Esophagus squamous epithelium (tissue), 5 donors: ENCODE data around the gene PSMG1. TPM values are rescaled to one million over a fixed set of nuclear protein-coding genes. Genes with fewer than 3 reads are reported as not detected.
A peak's percentile ranks its signal among the peaks of the same experiment; 100 is the strongest.

Source experiments
- DNase-seq: peaks from one replicate; lab custom pipeline; 2025; lab: John Stamatoyannopoulos, UW
- H3K27ac ChIP-seq, 4 donors: fragments of 200-600 bp; sonication (generic); one replicate each; pipeline ENCODE4 v1.5.1; 2016 to 2019; ENCODE audit warnings: mild to moderate bottlenecking in 1 of 4
- H3K27me3 ChIP-seq, 4 donors: fragments of 200-600 bp; sonication (generic); 1 replicate in 3 of 4; 2 replicates in 1 of 4; pipeline versions ENCODE4 v1.5.1 to v1.6.0; 2017 to 2021; ENCODE audit warnings: antibody characterized with exemption in 1 of 4
- H3K36me3 ChIP-seq, 3 donors: fragments of 200-600 bp; sonication (generic); one replicate each; pipeline ENCODE4 v1.5.1; 2016 to 2019
- H3K4me1 ChIP-seq, 3 donors: fragments of 200-600 bp; sonication (generic); one replicate each; pipeline ENCODE4 v1.5.1; 2017 to 2019
- H3K4me3 ChIP-seq, 4 donors: fragments of 200-600 bp; sonication (generic); 1 replicate in 3 of 4; 2 replicates in 1 of 4; pipeline ENCODE4 v1.5.1; 2016 to 2019; ENCODE audit warnings: mild to moderate bottlenecking in 2 of 4, moderate library complexity in 1 of 4
- H3K9me3 ChIP-seq, 3 donors: fragments of 200-600 bp; sonication (generic); one replicate each; pipeline ENCODE4 v1.5.1; 2016 to 2019
- CTCF ChIP-seq, 6 experiments: fragments of 450-650 bp in 4 of 6; fragments of 200-600 bp in 2 of 6; sonication (generic) in 2 of 6; IDR thresholded peaks; one replicate each; pipeline ENCODE4 v1.5.1; 2016 to 2019; ENCODE audit warnings: antibody characterized with exemption in 6 of 6, mild to moderate bottlenecking in 4 of 6, moderate library complexity in 4 of 6
- POLR2A ChIP-seq, 4 donors: fragments of 450-650 bp; IDR thresholded peaks; one replicate each; pipeline ENCODE4 v1.6.1; 2017; ENCODE audit warnings: antibody characterized with exemption in 4 of 4, mild to moderate bottlenecking in 4 of 4, moderate library complexity in 3 of 4
- WGBS, 2 donors: methylation state at CpG; one replicate each; pipeline ENCODE4 v1.1.5; 2018; 5-methylcytosine and 5-hydroxymethylcytosine counted together
- intact Hi-C: fragments of 100-400 bp; cut with DNase I; formaldehyde crosslinking; loops from one replicate; pipeline ENCODE4 v1.15.0; 2022
- total RNA-seq, 4 donors: library from RNA; depleted of rRNA; stranded (reverse); fragments of >200 nt; gene quantifications; one replicate each; pipeline ENCODE4 v1.1.0, GENCODE V29; 2016
- donor health status: DM: yes; HTN: yes; CAD: no.

PSMG1 gene
- total RNA-seq, 4 donors from 2014 or later = 33.8 to 56.5 (median 45.8) TPM

- intact Hi-C loops = loop anchor here (10.0 kb wide), 1 partner anchor 644 kb away; no protein-coding TSS in a partner anchor
- H3K4me3 ChIP-seq = no peak overlapping the region
- no peak overlapping the region for H3K27ac ChIP-seq
- H3K36me3 ChIP-seq = no peaks in the 10 kb centered on the region
- TF ChIP-seq CTCF (IDR thresholded peaks at IDR 0.05) = no peak
- TF ChIP-seq POLR2A (IDR thresholded peaks at IDR 0.05) = no peak
- no peaks in the 10 kb centered on the region for H3K9me3 ChIP-seq
- WGBS, 2 donors = 63 to 68% methylated on average over 2 of the region's 2 CpGs
- peaks cover 0 to 9% (median 0%) of the 10 kb centered on the region in 3 donors for H3K4me1 ChIP-seq
- no peak for DNase-seq
- no peaks in the 10 kb centered on the region for H3K27me3 ChIP-seq
Observed at GRCh38 chr21:39148975-39149374, 34.3 kb downstream of the PSMG1 start.

- no peak overlapping the region for H3K27ac ChIP-seq
- no peak for TF ChIP-seq CTCF (IDR thresholded peaks at IDR 0.05)
- no peak for TF ChIP-seq POLR2A (IDR thresholded peaks at IDR 0.05)
- no peak overlapping the region for H3K4me3 ChIP-seq
- no peaks in the 10 kb centered on the region for H3K27me3 ChIP-seq
- WGBS, 2 donors = 88 to 90% methylated on average over 3 of the region's 3 CpGs
- H3K9me3 ChIP-seq = no peaks in the 10 kb centered on the region
- no peaks in the 10 kb centered on the region for H3K4me1 ChIP-seq
- intact Hi-C loops = loop anchor here (10.0 kb wide), 1 partner anchor 639 kb away; no protein-coding TSS in a partner anchor
- no peaks in the 10 kb centered on the region for H3K36me3 ChIP-seq
- no peak for DNase-seq
Observed at GRCh38 chr21:39144191-39144590, 39.1 kb downstream of the PSMG1 start.

DNA sequence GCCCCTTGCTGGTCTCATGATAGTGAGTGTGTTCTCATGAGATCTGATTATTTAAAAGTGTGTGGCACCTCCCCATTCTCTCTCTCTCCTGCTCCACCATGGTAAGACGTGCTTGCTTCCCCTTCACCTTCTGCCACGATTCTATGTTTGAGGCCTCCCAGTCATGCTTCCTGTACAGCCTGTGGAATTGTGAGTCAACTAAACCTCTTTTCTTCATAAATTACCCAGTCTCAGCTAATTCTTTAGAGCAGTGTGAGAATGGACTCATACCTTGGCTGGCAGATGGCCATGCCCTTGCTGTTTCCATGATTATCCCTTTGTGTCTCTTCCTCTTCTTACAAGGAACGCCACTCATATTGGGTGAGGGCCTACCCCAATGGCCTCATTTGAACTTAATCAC is 40.3 kb downstream of the PSMG1 start:
- WGBS, 2 donors = 62 to 64% methylated on average over 3 of the region's 3 CpGs
- Histone ChIP-seq H3K9me3 (no peaks in the 10 kb centered on the region), H3K27ac (no peak overlapping the region), H3K4me3 (no peak overlapping the region), H3K27me3 (no peaks in the 10 kb centered on the region), H3K36me3 (no peaks in the 10 kb centered on the region), H3K4me1 (peaks cover 0 to under 1% (median 0%) of the 10 kb centered on the region in 3 donors)
- intact Hi-C loops = loop anchor here (10.0 kb wide), 1 partner anchor 638 kb away; no protein-coding TSS in a partner anchor
- DNase-seq = no peak
- no peak for TF ChIP-seq CTCF (IDR thresholded peaks at IDR 0.05)
- no peak for TF ChIP-seq POLR2A (IDR thresholded peaks at IDR 0.05)

DNA sequence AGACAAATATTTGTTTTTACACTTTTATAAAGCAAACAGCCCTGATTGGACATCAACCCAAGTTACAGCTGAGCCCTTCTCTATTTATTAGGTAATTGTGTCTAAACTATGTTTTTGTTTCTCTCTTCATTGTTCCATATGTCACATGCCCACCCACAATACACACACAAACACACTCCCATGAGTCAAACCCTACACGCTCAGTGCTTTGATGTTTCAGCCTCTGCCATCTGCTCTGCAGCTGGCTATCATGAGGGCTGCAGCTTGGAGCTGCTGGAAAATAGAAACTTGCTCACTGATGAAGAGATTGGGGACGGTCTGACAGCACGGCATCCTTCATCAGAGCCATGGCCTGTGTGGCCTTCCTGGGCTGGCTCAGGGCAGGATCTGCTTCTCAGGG is 41.7 kb downstream of the PSMG1 start:
- intact Hi-C loops = loop anchor here (10.0 kb wide), 1 partner anchor 637 kb away; no protein-coding TSS in a partner anchor
- Histone ChIP-seq H3K4me1 (peaks cover 0 to 15% (median 11%) of the 10 kb centered on the region in 3 donors), H3K27ac (no peak overlapping the region), H3K27me3 (no peaks in the 10 kb centered on the region), H3K9me3 (no peaks in the 10 kb centered on the region), H3K36me3 (no peaks in the 10 kb centered on the region), H3K4me3 (no peak overlapping the region)
- 78 to 83% methylated on average over 3 of the region's 3 CpGs for WGBS, 2 donors
- DNase-seq = no peak
- TF ChIP-seq CTCF (IDR thresholded peaks at IDR 0.05) = no peak
- no peak for TF ChIP-seq POLR2A (IDR thresholded peaks at IDR 0.05)

- WGBS, 2 donors = 65 to 71% methylated on average over 12 to 13 of the region's 14 CpGs
- H3K27ac ChIP-seq = peak overlapping the region in 3 of 4 donors; percentile 1 to 45 (median 38)
- no peak overlapping the region for H3K4me3 ChIP-seq
- H3K4me1 ChIP-seq = peaks cover 0 to 25% (median 11%) of the 10 kb centered on the region in 3 donors
- no peaks in the 10 kb centered on the region for H3K36me3 ChIP-seq
- intact Hi-C loops = loop anchor here (5.0 to 10.0 kb wide), 2 partner anchors 333 to 405 kb away; partner anchors contain the start of gene ETS2
- DNase-seq = no peak
- H3K9me3 ChIP-seq = no peaks in the 10 kb centered on the region
- no peaks in the 10 kb centered on the region for H3K27me3 ChIP-seq
- no peak for TF ChIP-seq POLR2A (IDR thresholded peaks at IDR 0.05)
- TF ChIP-seq CTCF (IDR thresholded peaks at IDR 0.05) = no peak
Observed at GRCh38 chr21:39137248-39138178, 45.7 kb downstream of the PSMG1 start.
